ENCODE data around the gene OR8B4.

- TF ChIP-seq POLR2A (IDR thresholded peaks at IDR 0.05; ENCODE audit: low read length): no peak
- no peak for TF ChIP-seq GATA1 (IDR thresholded peaks at IDR 0.05; ENCODE audit: low read depth, low read length)
Measured at GRCh38 chr11:124470561-124471227, 46.0 kb upstream of the OR8B4 start.

Data from erythroblast (primary cell).